Measurements from ENCODE around the gene ITGA6. TPM values are rescaled to one million over a fixed set of nuclear protein-coding genes. Genes with fewer than 3 reads are reported as not detected.

The ITGA6 gene
- total RNA-seq, 1 donor from 2014 or later = 26.5 TPM

DNA sequence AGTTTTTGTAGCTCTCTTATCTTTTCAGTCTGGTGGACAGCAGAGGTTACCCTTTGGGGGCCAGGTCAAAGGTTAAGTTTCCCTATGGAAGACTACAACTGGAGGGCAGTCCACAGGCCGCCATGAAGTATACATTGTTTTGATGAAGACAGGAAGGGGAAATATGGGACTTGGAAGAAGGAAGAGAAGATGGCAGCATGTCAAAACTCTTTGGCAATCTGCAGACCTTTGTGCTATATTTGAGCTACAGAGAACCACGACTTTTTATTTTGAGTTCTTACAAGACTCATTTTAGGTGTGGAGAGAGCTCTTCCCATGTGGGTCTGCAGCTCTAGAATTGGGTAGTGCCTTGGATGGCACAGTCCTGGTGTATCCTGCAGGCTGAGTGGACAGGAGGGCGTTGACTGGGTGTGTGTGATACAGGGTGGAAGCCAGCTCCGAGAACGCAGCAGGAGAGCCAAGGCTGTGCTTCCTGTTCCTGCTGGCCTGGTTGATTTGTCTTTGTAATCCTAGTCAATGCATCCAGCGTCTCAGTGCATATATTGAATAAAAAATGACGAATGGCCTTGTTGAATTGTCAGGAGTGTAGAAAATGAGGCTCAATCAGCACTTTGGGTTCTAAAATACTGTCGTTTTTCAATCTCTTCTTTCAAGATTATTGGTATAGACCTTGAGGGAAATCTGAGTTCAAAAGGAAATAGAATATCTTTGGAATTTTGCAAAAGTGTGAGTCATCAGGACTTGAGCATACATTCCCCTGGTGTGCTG, 11.5 kb downstream of the ITGA6 start:
- FAIRE-seq (no peak), DNase-seq (ENCODE audit: low spot score in 2 of 2) (no peak)

DNA sequence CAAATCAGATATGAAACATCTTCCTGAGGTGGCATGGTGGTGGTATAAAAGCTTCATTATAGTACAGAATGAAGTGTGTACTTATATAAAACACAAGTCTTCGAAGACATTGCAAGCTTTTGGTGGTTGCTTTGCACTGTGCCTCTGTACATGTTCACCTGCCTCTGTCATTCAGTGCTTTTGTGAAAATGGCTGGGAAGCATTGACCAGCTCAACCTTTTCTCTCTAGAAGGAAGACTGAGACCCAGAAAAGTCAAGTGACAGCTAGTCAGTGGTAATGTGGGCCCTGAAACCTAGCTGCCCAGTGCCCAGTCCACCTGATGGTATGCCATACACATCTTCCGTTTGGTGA, 12.1 kb downstream of the ITGA6 start:
- no peak for FAIRE-seq
- no peak for DNase-seq (ENCODE audit: low spot score in 2 of 2)

DNA sequence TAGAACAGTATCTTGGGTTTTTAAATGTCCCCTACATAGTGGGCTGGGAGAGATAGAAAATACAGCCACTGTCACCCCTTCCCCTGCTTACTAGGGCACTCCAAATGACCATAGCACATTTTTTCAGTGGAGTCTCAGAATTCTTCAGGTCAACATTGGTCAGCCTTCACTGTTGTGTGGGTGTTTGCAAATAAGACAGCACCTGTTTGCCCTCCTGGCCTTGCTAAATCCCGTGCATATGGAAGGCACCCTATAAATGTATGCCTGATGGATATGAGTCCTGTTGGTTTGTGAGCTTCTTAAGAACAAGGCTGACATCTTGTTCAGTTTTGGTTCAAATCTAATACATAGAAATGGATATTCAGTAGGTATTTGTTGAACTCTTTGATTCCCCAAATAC, 12.5 kb downstream of the ITGA6 start:
- DNase-seq (ENCODE audit: low spot score in 2 of 2) (no peak), FAIRE-seq (no peak)

DNA sequence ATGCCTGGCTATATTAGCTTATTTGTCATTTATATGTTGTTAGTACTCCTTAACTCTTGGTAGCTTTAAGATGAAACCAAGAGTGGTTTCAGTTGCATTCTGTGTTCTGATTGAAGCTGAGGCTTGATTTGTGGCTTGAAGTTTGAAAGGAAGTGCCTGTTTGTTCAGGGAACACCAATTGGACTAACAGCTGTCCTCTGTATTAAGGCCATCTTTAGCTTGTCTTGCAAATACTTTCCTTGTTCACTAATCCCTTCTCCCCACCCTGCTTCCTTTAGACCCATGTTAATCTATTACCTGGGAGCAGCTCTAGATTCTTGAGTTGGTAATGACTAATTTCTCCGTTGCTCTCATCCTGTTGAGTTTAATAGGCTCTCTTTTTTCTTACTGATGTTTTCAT, 13.4 kb downstream of the ITGA6 start:
- DNase-seq (ENCODE audit: low spot score in 2 of 2) (no peak), FAIRE-seq (no peak)

DNA sequence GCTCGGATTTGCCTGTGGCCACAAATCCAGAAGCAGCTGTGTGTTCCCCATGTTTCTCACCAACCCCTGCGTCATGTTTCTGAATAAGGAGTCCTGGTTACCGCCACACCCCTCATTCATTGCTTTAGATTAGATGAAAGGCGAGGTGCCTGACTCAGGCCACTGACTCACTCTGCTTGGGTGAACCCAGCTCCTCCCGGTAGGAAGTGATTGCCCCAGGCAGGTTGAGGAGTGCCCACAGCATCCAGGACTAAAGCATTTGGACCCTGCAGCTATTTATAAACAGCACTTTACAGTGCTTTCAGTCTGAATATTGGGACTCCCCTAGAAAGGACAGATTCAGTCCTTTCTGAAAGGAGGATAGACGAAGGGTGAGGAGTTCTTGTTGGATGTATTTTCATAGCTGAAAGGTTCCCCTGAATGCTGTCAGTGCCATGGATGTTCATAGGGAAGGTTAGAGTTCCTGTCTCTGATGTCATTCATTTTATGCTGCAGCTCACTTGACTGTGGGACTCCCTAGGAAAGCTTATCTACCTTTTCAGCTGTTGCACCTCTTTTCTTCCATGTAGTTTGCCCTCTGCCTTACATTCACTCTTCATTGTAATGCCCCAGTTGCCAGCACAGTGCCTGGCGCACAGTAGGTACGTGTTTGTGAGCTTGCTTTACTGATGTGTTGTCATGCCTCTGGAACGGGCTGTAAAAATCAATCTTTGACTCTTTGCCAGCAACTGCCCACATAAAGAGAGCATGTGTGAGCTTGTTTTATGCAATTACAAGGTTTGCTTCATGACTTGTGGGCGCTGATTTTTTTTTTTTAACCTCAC, 14.9 kb downstream of the ITGA6 start:
- DNase-seq (ENCODE audit: low spot score in 2 of 2) (no peak), FAIRE-seq (no peak)

DNA sequence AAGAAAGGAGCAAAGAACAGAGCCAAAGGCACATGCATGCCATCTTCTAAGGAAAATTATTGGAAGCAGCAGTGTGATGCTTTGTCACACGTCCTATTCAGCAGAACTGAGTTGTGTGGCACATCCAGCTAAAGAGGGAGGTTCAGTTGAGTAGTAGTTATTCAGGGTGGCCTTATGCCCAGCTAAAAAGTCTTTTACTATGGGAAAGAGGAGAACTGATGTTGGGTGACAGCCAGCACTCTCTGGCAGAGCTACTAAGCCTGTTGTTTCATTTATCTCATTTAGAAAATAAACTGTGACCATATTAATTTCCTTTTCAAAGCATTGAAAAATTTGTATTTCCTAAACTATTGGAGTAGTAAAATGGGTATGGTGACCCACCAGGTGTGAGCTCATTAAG, 18.5 kb downstream of the ITGA6 start:
- FAIRE-seq (no peak), DNase-seq (ENCODE audit: low spot score in 2 of 2) (no peak)

DNA sequence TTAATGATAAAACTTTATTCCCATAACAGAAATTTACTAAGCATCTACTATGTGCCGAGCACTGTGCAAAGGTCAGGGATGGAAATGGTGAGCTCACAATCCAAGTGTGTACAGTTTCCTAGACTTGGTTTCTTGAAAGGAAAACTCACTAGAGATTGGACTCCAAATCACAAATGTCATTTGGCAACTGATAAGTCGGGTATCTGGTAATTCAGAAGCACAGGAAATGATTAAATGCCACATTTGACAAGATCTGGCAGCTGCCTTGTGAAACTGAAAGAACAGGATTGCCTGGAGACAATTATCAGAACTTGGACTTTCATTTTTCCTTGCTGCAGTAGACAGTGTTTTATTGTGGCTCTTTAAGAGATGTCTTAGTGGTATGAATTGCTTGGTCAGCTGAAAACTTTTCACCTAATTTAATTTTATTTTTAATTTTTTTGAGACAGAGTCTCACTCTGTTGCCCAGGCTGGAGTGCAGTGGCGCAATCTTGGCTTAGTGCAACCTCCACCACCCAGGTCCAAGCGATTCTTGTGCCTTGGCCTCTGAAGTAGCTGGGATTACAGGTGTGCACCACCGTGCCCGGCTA, 19.2 kb downstream of the ITGA6 start:
- FAIRE-seq = no peak

DNA sequence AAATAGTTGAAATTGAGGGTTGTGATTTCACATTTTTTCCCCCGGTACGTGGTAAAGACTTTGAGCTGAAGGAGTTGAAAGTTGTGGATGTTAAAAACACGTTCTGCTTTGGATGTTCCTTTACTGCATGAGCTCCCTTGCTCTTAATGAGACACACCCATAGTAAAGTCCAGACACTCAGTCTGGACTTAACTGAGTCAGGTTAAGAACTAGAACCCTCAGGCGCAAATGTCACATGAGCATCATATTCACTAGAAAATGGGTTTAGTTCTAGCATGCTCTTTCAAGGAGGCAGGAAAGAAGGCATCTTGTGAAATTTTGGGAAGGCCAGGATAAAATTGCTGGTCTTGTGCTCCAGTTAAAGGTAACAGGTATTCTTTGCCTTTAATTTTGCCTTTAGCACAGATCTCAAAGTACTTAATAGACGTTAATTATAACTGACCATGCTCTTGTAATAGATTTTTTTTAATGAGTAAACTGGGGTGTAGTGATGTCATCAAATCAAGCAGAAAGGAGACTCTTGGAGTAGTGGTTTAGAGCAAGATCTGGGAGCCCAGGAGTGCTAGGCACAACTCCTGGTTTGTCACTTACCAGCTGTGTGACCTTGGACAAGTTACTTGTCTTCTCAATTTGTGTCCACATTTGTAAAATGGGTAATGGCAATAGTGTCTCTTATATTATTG, 20.6 kb downstream of the ITGA6 start:
- FAIRE-seq = no peak
- DNase-seq (ENCODE audit: low spot score in 2 of 2) = no peak

More for the DNA sequence above, 19.2 kb downstream of the ITGA6 start:
- DNase-seq (ENCODE audit: low spot score in 2 of 2) = no peak

DNA sequence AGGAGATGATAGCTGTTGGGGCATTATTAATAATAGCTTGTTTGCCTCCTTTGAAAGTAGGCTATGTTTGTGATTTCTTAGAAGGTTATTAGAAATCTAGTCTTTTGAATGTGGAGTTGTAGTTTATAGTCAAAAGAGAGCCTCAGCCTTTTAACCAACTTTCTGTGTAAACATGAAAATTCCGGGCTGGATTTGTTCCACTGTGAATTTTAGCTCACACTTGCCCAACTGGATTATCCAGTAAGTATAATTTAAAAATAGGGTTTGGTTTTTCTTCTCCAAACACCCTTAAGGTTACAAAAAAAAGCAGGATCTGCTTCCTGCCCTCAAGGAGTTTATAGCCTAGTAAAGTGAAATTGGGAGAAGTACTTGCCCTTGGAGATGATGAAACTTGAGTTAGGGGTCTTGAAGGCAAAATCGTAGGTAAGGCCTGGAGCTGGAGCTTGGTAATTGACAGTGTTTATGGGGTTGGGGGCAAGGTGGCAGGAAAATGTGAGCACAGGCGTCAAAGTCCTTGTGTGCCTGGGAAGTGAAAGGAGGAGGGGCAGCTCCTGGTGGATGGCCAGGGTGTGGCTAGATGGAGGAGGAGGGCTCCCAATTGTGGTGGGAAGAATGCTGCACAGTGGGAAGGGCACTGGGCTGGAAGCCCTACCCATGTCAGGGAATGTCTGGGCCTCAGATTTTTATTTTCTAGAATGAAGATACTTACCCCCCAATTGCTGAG, 21.3 kb downstream of the ITGA6 start:
- FAIRE-seq = no peak
- DNase-seq (ENCODE audit: low spot score in 2 of 2) = no peak

DNA sequence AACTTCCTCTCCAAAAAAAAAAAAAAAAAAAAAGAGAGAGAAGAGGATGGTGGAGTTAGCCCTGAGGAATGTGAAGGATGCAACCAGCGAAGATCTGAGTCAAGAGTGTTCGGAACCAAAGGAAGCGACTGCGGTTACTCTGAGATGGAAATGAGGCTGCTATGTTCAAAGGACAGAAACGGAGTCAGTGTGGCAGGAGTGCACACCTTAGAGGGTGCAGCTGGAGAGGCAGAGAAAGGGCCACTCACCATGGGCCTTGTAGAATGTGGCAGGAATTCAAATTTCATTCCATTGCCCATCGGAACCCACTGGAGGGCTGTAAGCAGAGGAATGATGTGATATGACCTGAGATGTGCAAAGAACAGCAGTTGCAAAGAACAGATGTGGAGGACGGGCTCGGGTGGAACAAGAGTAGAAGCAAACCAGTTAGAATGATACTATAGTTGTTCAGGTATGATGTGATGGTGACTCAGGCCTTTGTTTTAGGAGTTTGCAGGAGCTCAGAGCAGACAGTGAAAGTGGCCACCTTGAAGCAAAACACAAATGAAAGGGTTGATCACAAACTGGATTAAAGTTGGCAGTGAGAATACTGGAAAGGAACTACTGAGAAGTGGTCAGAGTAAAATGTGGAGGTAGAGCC, 22.6 kb downstream of the ITGA6 start:
- DNase-seq (ENCODE audit: low spot score in 2 of 2) (no peak), FAIRE-seq (no peak)

DNA sequence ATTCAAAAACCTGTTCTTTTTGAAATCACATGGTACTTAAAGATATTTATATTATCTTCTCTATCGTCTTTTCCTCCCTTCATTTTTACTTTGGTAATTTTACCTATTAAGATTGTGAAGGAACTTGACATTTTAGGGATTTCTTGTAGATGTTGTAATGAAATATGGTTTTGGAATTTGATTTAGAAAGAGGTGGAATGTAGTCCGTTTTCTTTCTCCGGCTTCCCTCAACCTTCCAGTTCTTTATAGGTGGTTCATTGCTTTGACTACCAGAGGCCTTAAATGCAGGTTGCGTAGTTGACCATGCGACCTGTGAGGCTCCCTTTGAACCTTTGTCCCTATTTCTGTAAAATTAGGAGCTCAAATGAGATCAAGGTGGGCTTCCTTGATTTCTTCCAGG, 24.5 kb downstream of the ITGA6 start:
- FAIRE-seq = no peak
- DNase-seq (ENCODE audit: low spot score in 2 of 2) = no peak

DNA sequence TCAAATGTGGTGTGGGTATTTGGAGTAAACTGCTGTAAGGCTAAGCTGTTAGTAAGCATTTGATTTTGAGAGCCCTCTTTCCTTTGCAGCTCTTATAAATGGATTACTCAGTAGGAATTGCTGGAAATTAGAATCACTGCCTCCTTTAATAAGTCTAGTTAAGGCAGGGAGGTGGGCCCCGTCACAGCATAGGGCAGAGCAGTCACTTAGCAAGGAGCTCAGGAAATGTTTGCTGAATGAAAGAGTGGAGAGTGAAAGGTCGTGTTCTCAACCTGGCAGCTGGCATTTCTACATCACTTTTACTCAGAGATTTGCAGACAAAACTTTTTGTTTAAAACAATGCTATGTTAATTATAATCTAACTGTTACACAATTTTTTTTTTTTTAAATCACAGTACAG, 25.5 kb downstream of the ITGA6 start:
- no peak for FAIRE-seq

DNA sequence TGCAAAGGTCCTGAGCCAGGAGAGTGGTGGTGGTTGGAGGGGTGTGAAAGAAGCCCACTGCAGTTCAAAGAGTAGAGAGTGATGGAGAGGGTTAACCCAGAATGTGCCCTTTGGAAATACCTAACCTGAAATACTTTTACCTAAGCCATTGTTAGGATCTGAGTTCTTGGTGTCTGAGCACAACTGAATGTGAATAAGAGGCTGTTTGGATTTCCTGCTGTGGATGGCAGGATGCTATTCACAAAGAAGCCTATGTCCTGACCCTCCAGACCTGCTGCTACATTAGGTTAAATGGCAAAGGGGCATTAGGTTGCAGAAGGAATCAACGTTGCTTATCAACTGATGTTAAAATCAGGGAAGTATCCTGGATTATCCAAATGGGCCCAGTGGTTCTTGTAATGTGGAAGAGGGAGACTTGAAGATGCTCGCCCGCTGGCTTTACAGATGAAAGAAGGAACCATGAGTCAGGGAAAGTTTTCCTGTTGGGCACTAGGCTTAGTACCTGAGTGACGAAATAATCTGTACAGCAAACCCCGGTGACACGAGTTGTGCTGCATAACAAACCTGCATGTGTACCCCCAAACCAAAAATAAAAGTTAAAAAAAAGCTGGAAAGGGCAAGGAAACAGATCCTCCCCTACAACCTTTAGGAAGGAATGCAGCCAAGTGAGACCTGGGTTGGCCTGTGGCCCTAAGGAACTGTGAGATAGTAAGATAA, 27.2 kb downstream of the ITGA6 start:
- FAIRE-seq (no peak), DNase-seq (ENCODE audit: low spot score in 2 of 2) (no peak)

More for the DNA sequence above, 25.5 kb downstream of the ITGA6 start:
- no peak for DNase-seq (ENCODE audit: low spot score in 2 of 2)

DNA sequence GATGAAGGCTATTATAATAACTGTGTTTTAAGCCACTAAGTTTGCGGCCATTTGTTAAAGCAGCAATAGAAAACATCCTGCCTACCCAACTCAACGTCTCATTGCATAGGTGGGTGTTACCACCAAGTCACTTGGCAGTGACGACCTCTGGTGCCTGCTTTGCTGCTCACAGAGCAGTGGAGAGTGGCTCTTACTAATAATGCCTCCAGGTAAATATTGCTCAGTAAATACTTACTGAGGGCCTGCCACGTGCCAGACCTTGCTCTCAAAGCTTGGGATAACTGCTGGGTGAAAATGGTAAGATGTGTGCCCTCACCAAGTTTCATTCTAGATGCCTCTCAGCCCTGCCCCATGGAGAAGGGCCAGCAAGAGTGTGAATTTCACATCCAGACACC, 27.7 kb downstream of the ITGA6 start:
- no peak for DNase-seq (ENCODE audit: low spot score in 2 of 2)
- FAIRE-seq = no peak

DNA sequence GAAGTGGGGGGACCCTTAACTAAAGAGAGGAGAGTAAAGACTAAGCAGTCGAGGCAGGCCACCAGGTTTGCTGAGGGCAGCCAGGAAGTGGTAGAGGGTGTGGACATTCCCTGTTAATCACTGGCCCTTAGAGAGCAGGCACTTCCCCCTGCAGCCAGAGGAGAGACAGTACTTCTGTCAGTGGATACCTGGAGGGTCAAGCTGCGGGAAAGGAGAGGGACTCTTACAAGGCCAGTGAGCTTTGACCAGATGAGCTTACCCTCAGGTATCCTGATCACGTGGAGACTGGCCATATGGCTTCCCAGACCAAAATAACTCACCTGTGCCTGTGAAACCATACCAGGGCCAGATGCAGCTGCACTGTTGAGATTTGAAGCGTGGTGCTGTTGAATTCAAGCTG, 28.6 kb downstream of the ITGA6 start:
- FAIRE-seq (no peak), DNase-seq (ENCODE audit: low spot score in 2 of 2) (no peak)

DNA sequence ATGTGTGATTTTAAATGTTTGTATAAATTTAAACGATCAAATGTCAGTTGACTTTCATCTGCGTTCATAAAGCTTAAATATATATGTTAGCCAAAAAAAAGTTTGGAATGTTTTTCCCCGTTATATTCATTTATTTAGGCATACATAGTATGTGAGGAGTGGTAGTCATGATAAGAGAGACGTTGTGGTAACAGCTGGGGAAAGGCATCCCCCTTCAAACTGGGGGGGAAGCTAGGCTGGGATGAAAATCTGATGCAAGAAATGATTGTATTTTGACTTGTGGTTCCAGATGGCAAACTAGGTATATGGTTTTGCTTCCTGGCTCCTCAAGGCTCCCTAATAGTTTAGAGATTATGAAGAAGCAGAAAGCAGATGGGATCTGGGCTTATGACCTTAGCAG, 30.1 kb downstream of the ITGA6 start:
- FAIRE-seq (no peak), DNase-seq (ENCODE audit: low spot score in 2 of 2) (no peak)

DNA sequence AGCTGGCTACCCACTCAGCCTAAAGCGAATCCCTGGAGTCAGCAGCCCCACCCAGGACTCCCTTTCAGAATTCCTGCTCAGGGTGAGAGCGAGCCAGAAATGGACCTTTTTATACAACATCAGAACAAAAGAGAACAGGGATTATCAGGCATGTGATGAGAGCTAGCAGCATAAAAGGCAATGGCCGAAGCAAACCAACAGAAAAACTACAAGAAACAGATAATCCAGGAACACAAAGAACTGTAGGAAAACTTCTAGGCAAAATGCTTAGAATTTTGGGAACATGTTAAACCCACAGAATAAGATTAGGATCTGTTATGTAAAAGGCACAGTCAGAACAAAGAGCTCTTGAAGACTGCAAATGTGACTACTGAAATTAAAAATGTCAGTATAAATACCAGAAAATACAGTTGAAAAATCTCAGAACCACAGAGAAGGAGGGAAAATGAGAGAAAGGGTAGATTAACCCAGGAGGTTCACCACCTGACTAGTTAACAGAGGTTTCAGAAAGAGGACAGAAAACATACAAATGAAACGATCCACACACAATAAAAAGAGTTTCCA, 31.3 kb downstream of the ITGA6 start:
- no peak for FAIRE-seq
- DNase-seq (ENCODE audit: low spot score in 2 of 2) = no peak

DNA sequence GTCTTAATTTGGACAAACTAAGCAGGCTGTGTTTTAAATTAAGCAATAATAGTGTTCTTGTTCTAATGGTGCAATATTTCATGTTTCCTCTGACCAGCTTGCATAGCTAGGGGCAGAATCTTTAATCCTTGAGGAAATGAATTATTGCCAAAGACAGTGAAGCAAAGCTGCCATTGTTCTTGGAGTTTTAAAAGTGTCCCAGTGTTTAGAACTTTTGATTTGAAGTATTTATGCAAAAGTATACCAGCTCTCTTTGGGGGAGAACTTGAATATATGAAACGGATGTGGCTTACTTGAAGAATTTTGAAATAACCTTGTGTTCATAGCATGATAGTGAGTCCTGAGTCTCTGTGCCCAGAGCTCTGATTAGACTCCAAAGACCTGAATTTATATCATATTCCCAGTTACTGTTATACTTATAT, 33.4 kb downstream of the ITGA6 start:
- DNase-seq (ENCODE audit: low spot score in 2 of 2) (no peak), FAIRE-seq (no peak)
